ENCODE results near the gene VPS37C. TPM values are rescaled to one million over a fixed set of nuclear protein-coding genes. Genes with fewer than 3 reads are reported as not detected.

The VPS37C gene
- total RNA-seq, 1 experiment from 2014 or later = 19.0 TPM

DNA sequence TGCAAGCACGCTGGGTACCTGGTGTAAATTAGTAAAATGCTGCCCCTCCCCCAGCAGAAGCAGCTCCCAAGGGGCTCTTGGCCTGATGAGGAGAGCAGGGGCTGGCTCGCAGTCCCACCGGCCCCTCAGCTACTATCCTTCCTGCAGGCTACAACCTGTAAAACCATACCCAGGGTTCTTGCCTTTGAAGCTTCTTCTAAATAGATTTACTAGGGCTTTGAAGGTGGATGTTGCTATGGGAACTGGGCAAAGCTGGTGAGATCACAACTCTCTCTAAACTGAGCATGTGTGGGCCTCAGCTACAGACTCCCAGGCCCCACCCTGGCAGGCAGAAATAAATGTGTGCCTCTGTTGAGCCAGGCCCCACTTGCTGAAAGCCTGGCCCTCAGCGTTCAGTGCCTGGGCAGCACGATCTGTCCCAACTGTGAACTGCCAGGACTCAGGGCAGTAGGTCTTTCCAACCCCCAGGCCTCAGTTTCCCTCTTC is 40.5 kb downstream of the VPS37C start:
- Histone ChIP-seq H3K56ac (ENCODE audit: insufficient read length, low read depth, low read length) (no peak overlapping the region), H2BK15ac (ENCODE audit: low read depth, low read length) (no peak overlapping the region), H3K79me2 (ENCODE audit: insufficient read depth, low read length) (no peaks in the 10 kb centered on the region), H2AK5ac (ENCODE audit: insufficient read length, low read length) (no peak overlapping the region), H3T11ph (ENCODE audit: low read length) (no peak overlapping the region), H3K4ac (ENCODE audit: low read depth, low read length) (no peak overlapping the region), H4K91ac (ENCODE audit: insufficient read length, low read depth, low read length) (no peak overlapping the region), H2BK20ac (ENCODE audit: low read depth, low read length, poor library complexity, severe bottlenecking) (no peak overlapping the region), H3K14ac (ENCODE audit: insufficient read depth, low read length) (no peak overlapping the region), H3K79me1 (ENCODE audit: insufficient read depth, low read depth, low read length, poor library complexity, severe bottlenecking) (no peaks in the 10 kb centered on the region), H2BK5ac (ENCODE audit: insufficient read length, low read length) (no peak overlapping the region), H3K9ac (ENCODE audit: extremely low read depth, insufficient read length, low read length) (no peak overlapping the region), H2AFZ (ENCODE audit: low read length) (no peak overlapping the region), H3K27ac (ENCODE audit: insufficient read length, low read depth, low read length) (no peak overlapping the region), H3K27me3 (ENCODE audit: insufficient read depth, low read length) (no peaks in the 10 kb centered on the region), H4K20me1 (ENCODE audit: control insufficient read depth, insufficient read depth, insufficient read length) (no peaks in the 10 kb centered on the region), H4K5ac (ENCODE audit: insufficient read length, low read depth, low read length) (no peak overlapping the region), H3K23ac (ENCODE audit: insufficient read length, low read depth, low read length) (no peak overlapping the region), H3K9me3 (ENCODE audit: control insufficient read depth, low read depth, low read length) (no peaks in the 10 kb centered on the region), H2BK12ac (ENCODE audit: insufficient read length, low read depth, low read length) (no peak overlapping the region), H4K8ac (replicated peaks; ENCODE audit: insufficient read length, low read depth, low read length) (no peak overlapping the region), H2BK120ac (ENCODE audit: low read depth, low read length, poor library complexity, severe bottlenecking) (no peak overlapping the region), H3K23me2 (ENCODE audit: insufficient read length, low read depth, low read length, poor library complexity, severe bottlenecking) (no peaks in the 10 kb centered on the region), H3K4me1 (ENCODE audit: insufficient read depth, low read length) (no peaks in the 10 kb centered on the region), H3K18ac (ENCODE audit: insufficient read length, low read depth, low read length) (no peak overlapping the region), H3K4me2 (ENCODE audit: insufficient read depth, insufficient read length, low read length) (no peak overlapping the region)
- DNase-seq = no peak
- no peaks in the 10 kb centered on the region for H3K36me3 Mint-ChIP-seq (ENCODE audit: insufficient read depth in 1 of 3, low read depth in 3 of 3)
- H3K4me1 Mint-ChIP-seq = peaks cover 2 to 16% of the 10 kb centered on the region in 2 experiments; a peak in 3 of 4 replicates
- H3K27ac Mint-ChIP-seq = no peak overlapping the region
- no CpG with 5 or more reads among the region's 5 CpGs for WGBS (ENCODE audit: extremely low coverage, insufficient read length, low lambda C conversion rate)
- peaks cover 1% of the 10 kb centered on the region; the same call in 1 of the 2 replicates for H3K27me3 Mint-ChIP-seq (ENCODE audit: low read depth)
- TF ChIP-seq, protein P1, sequence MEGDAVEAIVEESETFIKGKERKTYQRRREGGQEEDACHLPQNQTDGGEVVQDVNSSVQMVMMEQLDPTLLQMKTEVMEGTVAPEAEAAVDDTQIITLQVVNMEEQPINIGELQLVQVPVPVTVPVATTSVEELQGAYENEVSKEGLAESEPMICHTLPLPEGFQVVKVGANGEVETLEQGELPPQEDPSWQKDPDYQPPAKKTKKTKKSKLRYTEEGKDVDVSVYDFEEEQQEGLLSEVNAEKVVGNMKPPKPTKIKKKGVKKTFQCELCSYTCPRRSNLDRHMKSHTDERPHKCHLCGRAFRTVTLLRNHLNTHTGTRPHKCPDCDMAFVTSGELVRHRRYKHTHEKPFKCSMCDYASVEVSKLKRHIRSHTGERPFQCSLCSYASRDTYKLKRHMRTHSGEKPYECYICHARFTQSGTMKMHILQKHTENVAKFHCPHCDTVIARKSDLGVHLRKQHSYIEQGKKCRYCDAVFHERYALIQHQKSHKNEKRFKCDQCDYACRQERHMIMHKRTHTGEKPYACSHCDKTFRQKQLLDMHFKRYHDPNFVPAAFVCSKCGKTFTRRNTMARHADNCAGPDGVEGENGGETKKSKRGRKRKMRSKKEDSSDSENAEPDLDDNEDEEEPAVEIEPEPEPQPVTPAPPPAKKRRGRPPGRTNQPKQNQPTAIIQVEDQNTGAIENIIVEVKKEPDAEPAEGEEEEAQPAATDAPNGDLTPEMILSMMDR (conservative IDR thresholded peaks at IDR 0.05) = no peak
- no peak overlapping the region for H3K4me3 Mint-ChIP-seq
- H3K9me3 Mint-ChIP-seq = no peaks in the 10 kb centered on the region; a peak in 1 of 5 replicates
